SU-DHL-6 (cell line): ENCODE data around the gene ADARB2.
"Not testable (repeated sequence)": the region's sequence is repeated elsewhere in the genome, so short reads cannot be mapped to it uniquely, and the experiment has no call there.

Experiments
- H2AFZ ChIP-seq: fragments of 200-600 bp; sonication (generic); 2 replicates; pipeline ENCODE4 v1.6.1; 2014; ENCODE audit warnings: low read depth, mild to moderate bottlenecking, moderate library complexity, mixed read lengths, antibody characterized with exemption, low read length; ENCODE audit not compliant: severe bottlenecking
- H3F3A ChIP-seq: fragments of 200-600 bp; shearing (Covaris generic); 2 replicates; pipeline ENCODE4 v1.6.0; 2016; ENCODE audit warnings: antibody characterized with exemption, mild to moderate bottlenecking; ENCODE audit not compliant: insufficient read depth
- H3K27ac ChIP-seq: fragments of 200-600 bp; sonication (generic); 2 replicates; pipeline ENCODE4 v1.5.1; 2016; ENCODE audit warnings: low read depth, mild to moderate bottlenecking, low read length, moderate library complexity, mixed read lengths
- H3K27me3 ChIP-seq: fragments of 200-600 bp; sonication (generic), shearing (Covaris generic); 2 replicates; pipeline ENCODE4 v1.6.0; 2014; ENCODE audit warnings: mild to moderate bottlenecking, low read length
- H3K36me3 ChIP-seq: fragments of 200-600 bp; sonication (generic); 2 replicates; pipeline ENCODE4 v1.6.1; 2014; ENCODE audit warnings: mild to moderate bottlenecking, low read length, mixed read lengths
- H3K4me2 ChIP-seq: fragments of 300-600, 200-600 bp; shearing (Covaris generic), sonication (generic); 2 replicates; pipeline ENCODE4 v1.6.0; 2014; ENCODE audit warnings: low read length, low read depth, mild to moderate bottlenecking; ENCODE audit not compliant: poor library complexity, severe bottlenecking
- H3K4me3 ChIP-seq: fragments of 200-600 bp; sonication (generic); 2 replicates; pipeline ENCODE4 v1.5.1; 2014; ENCODE audit warnings: antibody characterized with exemption, low read length, mild to moderate bottlenecking, mixed read lengths; ENCODE audit not compliant: insufficient read depth, poor library complexity, severe bottlenecking
- H3K79me2 ChIP-seq: fragments of 200-600 bp; sonication (generic); 2 replicates; pipeline ENCODE4 v1.6.1; 2014; ENCODE audit warnings: mild to moderate bottlenecking, low read length, moderate library complexity; ENCODE audit not compliant: insufficient read depth
- H3K9ac ChIP-seq: fragments of 200-600 bp; sonication (generic); 2 replicates; pipeline ENCODE4 v1.7.0; 2014; ENCODE audit warnings: mild to moderate bottlenecking, low read length
- H3K9me2 ChIP-seq: fragments of 200-600 bp; sonication (generic); replicated peaks from 2 replicates; pipeline ENCODE4 v1.6.1; 2014; ENCODE audit warnings: low read length; ENCODE audit not compliant: insufficient read depth
- H3K9me3 ChIP-seq: fragments of 200-600 bp; sonication (generic); 2 replicates; pipeline ENCODE4 v1.6.1; 2014; ENCODE audit warnings: low read length, mixed read lengths; ENCODE audit not compliant: insufficient read depth
- H4K20me1 ChIP-seq: fragments of 200-600 bp; sonication (generic); 2 replicates; pipeline ENCODE4 v1.6.1; 2014; ENCODE audit warnings: low read depth, mild to moderate bottlenecking, antibody characterized with exemption, low read length, moderate library complexity, mixed read lengths
- CTCF ChIP-seq: fragments of 200-600 bp; sonication (generic); IDR thresholded peaks from one replicate; pipeline ENCODE4 v1.5.1; 2017; ENCODE audit warnings: antibody characterized with exemption, mild to moderate bottlenecking, low read length, moderate library complexity; ENCODE audit not compliant: insufficient read depth, poor library complexity, severe bottlenecking
- EZH2phosphoT487 ChIP-seq: fragments of 200-600 bp; sonication (generic), shearing (Covaris generic); conservative IDR thresholded peaks from 2 replicates; pipeline ENCODE4 v1.6.1; 2018; ENCODE audit warnings: mild to moderate bottlenecking, antibody characterized with exemption, low read length, moderate library complexity, mixed read lengths

The ADARB2 gene

GRCh38 chr10:1253523-1254353, 483.6 kb downstream of the ADARB2 start:
- Histone ChIP-seq H3K79me2 (no peaks in the 10 kb centered on the region), H2AFZ (no peak overlapping the region), H4K20me1 (no peaks in the 10 kb centered on the region), H3K27ac (no peak overlapping the region), H3K9ac (no peak overlapping the region), H3K4me3 (no peak overlapping the region), H3K36me3 (no peaks in the 10 kb centered on the region), H3K9me3 (no peaks in the 10 kb centered on the region), H3K27me3 (no peaks in the 10 kb centered on the region), H3K9me2 (no peaks in the 10 kb centered on the region), H3F3A (no peaks in the 10 kb centered on the region), H3K4me2 (no peak overlapping the region)
- TF ChIP-seq EZH2phosphoT487 = peak; percentile 81; the same call in 1 of the 2 replicates
- TF ChIP-seq CTCF = no peak

- H2AFZ ChIP-seq = no peak overlapping the region
- no peak overlapping the region for H3K4me2 ChIP-seq
- H3K27me3 ChIP-seq = 0 out of 2 replicates have a peak, but pooled peaks cover 3% of the 10 kb centered on the region
- no peaks in the 10 kb centered on the region for H4K20me1 ChIP-seq
- H3K9me2 ChIP-seq = no peaks in the 10 kb centered on the region
- no peaks in the 10 kb centered on the region for H3F3A ChIP-seq
- no peak overlapping the region for H3K27ac ChIP-seq
- H3K4me3 ChIP-seq = no peak overlapping the region
- H3K79me2 ChIP-seq = no peaks in the 10 kb centered on the region
- no peaks in the 10 kb centered on the region for H3K9me3 ChIP-seq
- no peak overlapping the region for H3K9ac ChIP-seq
- TF ChIP-seq EZH2phosphoT487 = no peak
- no peak for TF ChIP-seq CTCF
- H3K36me3 ChIP-seq = no peaks in the 10 kb centered on the region
These were observed 485.6 kb downstream of the ADARB2 start for GRCh38 chr10:1251769-1252168.

GRCh38 chr10:1249142-1249920, 488.0 kb downstream of the ADARB2 start:
- Histone ChIP-seq H3K27ac (no peak overlapping the region), H4K20me1 (no peaks in the 10 kb centered on the region), H3K9me3 (no peaks in the 10 kb centered on the region), H3K9ac (no peak overlapping the region), H3K4me3 (no peak overlapping the region), H3F3A (no peaks in the 10 kb centered on the region), H3K27me3 (0 out of 2 replicates have a peak, but pooled peaks cover 3% of the 10 kb centered on the region), H3K36me3 (no peaks in the 10 kb centered on the region), H2AFZ (no peak overlapping the region), H3K79me2 (no peaks in the 10 kb centered on the region), H3K9me2 (no peaks in the 10 kb centered on the region), H3K4me2 (no peak overlapping the region)
- TF ChIP-seq EZH2phosphoT487 = no peak
- no peak for TF ChIP-seq CTCF

- not testable (repeated sequence) for H3K27ac ChIP-seq, H3F3A ChIP-seq, H3K4me2 ChIP-seq, H3K9me3 ChIP-seq, H3K4me3 ChIP-seq, H3K9me2 ChIP-seq, H3K27me3 ChIP-seq, H2AFZ ChIP-seq, H3K79me2 ChIP-seq, H3K36me3 ChIP-seq, H4K20me1 ChIP-seq, H3K9ac ChIP-seq
These were observed 489.1 kb downstream of the ADARB2 start for GRCh38 chr10:1248262-1248630.
